Astrocyte (in vitro differentiated cells and primary cell): ENCODE results near the gene C2CD4C. TPM values are rescaled to one million over a fixed set of nuclear protein-coding genes. Genes with fewer than 3 reads are reported as not detected.
"Not testable (repeated sequence)": the region's sequence is repeated elsewhere in the genome, so short reads cannot be mapped to it uniquely, and the experiment has no call there.

Experiments
- DNase-seq: peaks from one replicate; pipeline ENCODE4 v3.0.0-alpha.2; 2010; ENCODE audit warnings: low read depth
- FAIRE-seq: peaks from 2 replicates; lab custom pipeline; 2011; peaks lifted over from hg19 to GRCh38; lab: Jason Lieb, UNC
- H2AFZ ChIP-seq: 2 replicates; pipeline ENCODE4 v1.6.0; 2012; ENCODE audit warnings: low read depth, low read length, inconsistent platforms
- H3K27ac ChIP-seq: 2 replicates; pipeline ENCODE4 v1.5.1; 2011; ENCODE audit warnings: low read depth, low read length, inconsistent platforms
- H3K27me3 ChIP-seq: 2 replicates; pipeline ENCODE4 v1.6.0; 2011; ENCODE audit warnings: low read length, inconsistent platforms; ENCODE audit not compliant: insufficient read depth
- H3K36me3 ChIP-seq: 2 replicates; pipeline ENCODE4 v1.5.1; 2011; ENCODE audit warnings: low read length, inconsistent platforms; ENCODE audit not compliant: insufficient read depth
- H3K4me1 ChIP-seq: 2 replicates; pipeline ENCODE4 v1.5.1; 2011; ENCODE audit warnings: low read length, inconsistent platforms; ENCODE audit not compliant: insufficient read depth
- H3K4me2 ChIP-seq: 2 replicates; pipeline ENCODE4 v1.6.0; 2012; ENCODE audit warnings: low read length, inconsistent platforms
- H3K4me3 ChIP-seq: 2 replicates; pipeline ENCODE4 v1.5.1; 2011; ENCODE audit warnings: low read depth, mild to moderate bottlenecking, low read length, inconsistent platforms; ENCODE audit not compliant: insufficient read depth
- H3K79me2 ChIP-seq: 2 replicates; pipeline ENCODE4 v1.6.0; 2012; ENCODE audit warnings: mild to moderate bottlenecking, low read length, inconsistent platforms; ENCODE audit not compliant: insufficient read depth
- H3K9ac ChIP-seq: 2 replicates; pipeline ENCODE4 v1.6.0; 2012; ENCODE audit warnings: mild to moderate bottlenecking, low read length, inconsistent platforms
- H3K9me3 ChIP-seq: 2 replicates; pipeline ENCODE4 v1.5.1; 2012; ENCODE audit warnings: low read depth, mild to moderate bottlenecking, low read length, inconsistent platforms; ENCODE audit not compliant: insufficient read depth
- H4K20me1 ChIP-seq: 2 replicates; pipeline ENCODE4 v1.6.0; 2012; ENCODE audit warnings: low read length, inconsistent platforms; ENCODE audit not compliant: insufficient read depth
- H3K27ac Mint-ChIP-seq: one replicate; pipeline ENCODE4 v1.8.0; 2021; ENCODE audit warnings: mild to moderate bottlenecking, mixed read lengths; ENCODE audit not compliant: unreplicated experiment
- H3K27me3 Mint-ChIP-seq: one replicate; pipeline ENCODE4 v1.8.0; 2021; ENCODE audit warnings: low read depth, mixed read lengths; ENCODE audit not compliant: unreplicated experiment
- H3K36me3 Mint-ChIP-seq: one replicate; pipeline ENCODE4 v1.8.0; 2021; ENCODE audit warnings: low read depth, mixed read lengths; ENCODE audit not compliant: unreplicated experiment
- H3K4me1 Mint-ChIP-seq: one replicate; pipeline ENCODE4 v1.8.0; 2021; ENCODE audit warnings: low read depth, mixed read lengths; ENCODE audit not compliant: unreplicated experiment
- H3K4me3 Mint-ChIP-seq: one replicate; pipeline ENCODE4 v1.8.0; 2021; ENCODE audit warnings: mild to moderate bottlenecking, moderate library complexity, mixed read lengths; ENCODE audit not compliant: unreplicated experiment
- H3K9me3 Mint-ChIP-seq: one replicate; pipeline ENCODE4 v1.8.0; 2021; ENCODE audit warnings: mild to moderate bottlenecking, mixed read lengths; ENCODE audit not compliant: unreplicated experiment
- EZH2 ChIP-seq: IDR thresholded peaks from 2 replicates; pipeline ENCODE4 v1.6.1; 2012; ENCODE audit warnings: mild to moderate bottlenecking, low read length, inconsistent platforms; ENCODE audit not compliant: insufficient read depth
- total RNA-seq: library from RNA; stranded (reverse); gene quantifications from 2 replicates; pipeline ENCODE4 v1.2.1, GENCODE V29; 2021
- TF ChIP-seq, protein P1 (sequence below): IDR thresholded peaks from 2 replicates; pipeline ENCODE4 v1.5.1; 2011; ENCODE audit warnings: low read depth, mild to moderate bottlenecking, inconsistent platforms, low read length, moderate library complexity; ENCODE audit not compliant: insufficient read depth

C2CD4C gene
- total RNA-seq, 1 donor from 2014 or later, result 3.4 TPM

DNA sequence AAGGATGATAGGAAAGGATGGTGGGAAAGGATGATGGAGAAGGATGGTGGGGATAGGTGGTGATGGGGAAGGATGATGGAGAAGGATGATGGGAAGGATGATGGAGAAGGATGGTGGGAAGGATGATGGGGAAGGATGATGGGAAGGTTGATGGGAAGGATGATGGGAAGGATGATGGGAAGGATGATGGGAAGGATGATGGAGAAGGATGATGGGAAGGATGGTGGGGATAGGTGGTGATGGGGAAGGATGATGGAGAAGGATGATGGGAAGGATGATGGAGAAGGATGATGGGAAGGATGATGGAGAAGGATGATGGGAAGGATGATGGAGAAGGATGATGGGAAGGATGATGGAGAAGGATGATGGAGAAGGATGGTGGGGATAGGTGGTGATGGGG, 15.4 kb downstream of the C2CD4C start:
- H3K9me3 ChIP-seq, H3K4me2 ChIP-seq, H3K4me3 ChIP-seq, H3K4me1 Mint-ChIP-seq, H3K36me3 Mint-ChIP-seq, H3K4me1 ChIP-seq, FAIRE-seq, H3K36me3 ChIP-seq, H3K9ac ChIP-seq, DNase-seq, H3K27me3 ChIP-seq, H3K4me3 Mint-ChIP-seq, H4K20me1 ChIP-seq, H2AFZ ChIP-seq, H3K27ac Mint-ChIP-seq, H3K79me2 ChIP-seq, H3K27ac ChIP-seq: not testable (repeated sequence)
- Mint-ChIP-seq H3K9me3 (peaks cover 19% of the 10 kb centered on the region), H3K27me3 (peaks cover 27% of the 10 kb centered on the region)

- FAIRE-seq, result no peak
- no peak for TF ChIP-seq EZH2
- TF ChIP-seq, protein P1, sequence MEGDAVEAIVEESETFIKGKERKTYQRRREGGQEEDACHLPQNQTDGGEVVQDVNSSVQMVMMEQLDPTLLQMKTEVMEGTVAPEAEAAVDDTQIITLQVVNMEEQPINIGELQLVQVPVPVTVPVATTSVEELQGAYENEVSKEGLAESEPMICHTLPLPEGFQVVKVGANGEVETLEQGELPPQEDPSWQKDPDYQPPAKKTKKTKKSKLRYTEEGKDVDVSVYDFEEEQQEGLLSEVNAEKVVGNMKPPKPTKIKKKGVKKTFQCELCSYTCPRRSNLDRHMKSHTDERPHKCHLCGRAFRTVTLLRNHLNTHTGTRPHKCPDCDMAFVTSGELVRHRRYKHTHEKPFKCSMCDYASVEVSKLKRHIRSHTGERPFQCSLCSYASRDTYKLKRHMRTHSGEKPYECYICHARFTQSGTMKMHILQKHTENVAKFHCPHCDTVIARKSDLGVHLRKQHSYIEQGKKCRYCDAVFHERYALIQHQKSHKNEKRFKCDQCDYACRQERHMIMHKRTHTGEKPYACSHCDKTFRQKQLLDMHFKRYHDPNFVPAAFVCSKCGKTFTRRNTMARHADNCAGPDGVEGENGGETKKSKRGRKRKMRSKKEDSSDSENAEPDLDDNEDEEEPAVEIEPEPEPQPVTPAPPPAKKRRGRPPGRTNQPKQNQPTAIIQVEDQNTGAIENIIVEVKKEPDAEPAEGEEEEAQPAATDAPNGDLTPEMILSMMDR, result no peak
- no peak overlapping the region for H3K27ac Mint-ChIP-seq
Measured at GRCh38 chr19:392375-392970, 16.5 kb downstream of the C2CD4C start.

GRCh38 chr19:391726-392374, 17.1 kb downstream of the C2CD4C start:
- peaks cover 8% of the 10 kb centered on the region for H3K9me3 ChIP-seq
- no peak overlapping the region for H3K27ac ChIP-seq
- TF ChIP-seq EZH2, result no peak
- TF ChIP-seq, protein P1, result no peak
- H3K4me1 ChIP-seq, result no peaks in the 10 kb centered on the region
- no peaks in the 10 kb centered on the region for H4K20me1 ChIP-seq
- H3K9ac ChIP-seq, result no peak overlapping the region
- H3K4me3 Mint-ChIP-seq, result no peak overlapping the region
- H3K4me1 Mint-ChIP-seq, result no peaks in the 10 kb centered on the region
- H3K27me3 Mint-ChIP-seq, result peaks cover 23% of the 10 kb centered on the region
- H3K27ac Mint-ChIP-seq, result no peak overlapping the region
- H3K79me2 ChIP-seq, result no peaks in the 10 kb centered on the region
- H3K9me3 Mint-ChIP-seq, result peaks cover 14% of the 10 kb centered on the region
- no peak overlapping the region for H3K4me3 ChIP-seq
- no peak overlapping the region for H2AFZ ChIP-seq
- H3K27me3 ChIP-seq, result no peaks in the 10 kb centered on the region
- H3K36me3 Mint-ChIP-seq, result peaks cover 6% of the 10 kb centered on the region
- no peak for DNase-seq
- H3K4me2 ChIP-seq, result no peak overlapping the region
- no peak for FAIRE-seq
- no peaks in the 10 kb centered on the region for H3K36me3 ChIP-seq

More at GRCh38 chr19:392375-392970, 16.5 kb downstream of the C2CD4C start:
- Histone ChIP-seq H3K9me3 (peaks cover 8% of the 10 kb centered on the region), H3K4me1 (no peaks in the 10 kb centered on the region), H3K79me2 (no peaks in the 10 kb centered on the region), H3K9ac (no peak overlapping the region), H4K20me1 (no peaks in the 10 kb centered on the region), H3K27me3 (no peaks in the 10 kb centered on the region), H3K4me3 (no peak overlapping the region), H2AFZ (no peak overlapping the region), H3K36me3 (no peaks in the 10 kb centered on the region), H3K27ac (no peak overlapping the region), H3K4me2 (no peak overlapping the region)
- H3K4me1 Mint-ChIP-seq, result no peaks in the 10 kb centered on the region
- H3K4me3 Mint-ChIP-seq, result no peak overlapping the region
- H3K36me3 Mint-ChIP-seq, result peaks cover 6% of the 10 kb centered on the region
- H3K9me3 Mint-ChIP-seq, result peaks cover 14% of the 10 kb centered on the region
- peaks cover 25% of the 10 kb centered on the region for H3K27me3 Mint-ChIP-seq
- DNase-seq, result no peak
